ENCODE data around the gene PSMD12. TPM values are rescaled to one million over a fixed set of nuclear protein-coding genes. Genes with fewer than 3 reads are reported as not detected.
A peak's percentile ranks its signal among the peaks of the same experiment; 100 is the strongest.

PSMD12 gene
- total RNA-seq, 1 experiment from 2014 or later = 79.2 TPM

GRCh38 chr17:67386965-67387551, 20.7 kb upstream of the PSMD12 start:
- CTCF ChIA-PET = interaction anchor here (0.9 kb wide), 1 partner anchor 89 kb away, joined by 5 read pairs; no protein-coding TSS in a partner anchor
- BruUV-seq (replicated peaks) = no TSS peak
- no peaks in the 10 kb centered on the region for H3K27me3 Mint-ChIP-seq (ENCODE audit: unreplicated experiment)
- DNase-seq = peak; percentile 78
- H3K4me3 Mint-ChIP-seq (ENCODE audit: low read depth, unreplicated experiment) = no peak overlapping the region
- TF ChIP-seq, protein P1, sequence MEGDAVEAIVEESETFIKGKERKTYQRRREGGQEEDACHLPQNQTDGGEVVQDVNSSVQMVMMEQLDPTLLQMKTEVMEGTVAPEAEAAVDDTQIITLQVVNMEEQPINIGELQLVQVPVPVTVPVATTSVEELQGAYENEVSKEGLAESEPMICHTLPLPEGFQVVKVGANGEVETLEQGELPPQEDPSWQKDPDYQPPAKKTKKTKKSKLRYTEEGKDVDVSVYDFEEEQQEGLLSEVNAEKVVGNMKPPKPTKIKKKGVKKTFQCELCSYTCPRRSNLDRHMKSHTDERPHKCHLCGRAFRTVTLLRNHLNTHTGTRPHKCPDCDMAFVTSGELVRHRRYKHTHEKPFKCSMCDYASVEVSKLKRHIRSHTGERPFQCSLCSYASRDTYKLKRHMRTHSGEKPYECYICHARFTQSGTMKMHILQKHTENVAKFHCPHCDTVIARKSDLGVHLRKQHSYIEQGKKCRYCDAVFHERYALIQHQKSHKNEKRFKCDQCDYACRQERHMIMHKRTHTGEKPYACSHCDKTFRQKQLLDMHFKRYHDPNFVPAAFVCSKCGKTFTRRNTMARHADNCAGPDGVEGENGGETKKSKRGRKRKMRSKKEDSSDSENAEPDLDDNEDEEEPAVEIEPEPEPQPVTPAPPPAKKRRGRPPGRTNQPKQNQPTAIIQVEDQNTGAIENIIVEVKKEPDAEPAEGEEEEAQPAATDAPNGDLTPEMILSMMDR (IDR thresholded peaks at IDR 0.05; ENCODE audit: unreplicated experiment) = peak; percentile 91
- H3K4me1 Mint-ChIP-seq (ENCODE audit: low read depth, unreplicated experiment) = peaks cover 20% of the 10 kb centered on the region
- intact Hi-C loops (cut with micrococcal nuclease; ENCODE audit: unreplicated experiment) = loop anchor here (1.0 kb wide), 1 partner anchor 88 kb away; no protein-coding TSS in a partner anchor
- no peak overlapping the region for H3K27ac Mint-ChIP-seq (ENCODE audit: unreplicated experiment)
- peaks cover 4% of the 10 kb centered on the region for H3K36me3 Mint-ChIP-seq (ENCODE audit: insufficient read depth, unreplicated experiment)
- no peaks in the 10 kb centered on the region for H3K9me3 Mint-ChIP-seq (ENCODE audit: low read depth, unreplicated experiment)

- TF ChIP-seq, protein P1 (IDR thresholded peaks at IDR 0.05; ENCODE audit: unreplicated experiment) = no peak
- BruUV-seq (replicated peaks) = no TSS peak
- peaks cover 4% of the 10 kb centered on the region for H3K36me3 Mint-ChIP-seq (ENCODE audit: insufficient read depth, unreplicated experiment)
- H3K27ac Mint-ChIP-seq (ENCODE audit: unreplicated experiment) = no peak overlapping the region
- intact Hi-C loops (cut with micrococcal nuclease; ENCODE audit: unreplicated experiment) = no loop called here
- H3K4me3 Mint-ChIP-seq (ENCODE audit: low read depth, unreplicated experiment) = no peak overlapping the region
- CTCF ChIA-PET = interaction anchor here (0.8 to 0.9 kb wide), 2 partner anchors 40 to 252 kb away, joined by 4 to 6 read pairs; no protein-coding TSS in a partner anchor
- no peak for DNase-seq
- H3K27me3 Mint-ChIP-seq (ENCODE audit: unreplicated experiment) = no peaks in the 10 kb centered on the region
- peaks cover 11% of the 10 kb centered on the region for H3K4me1 Mint-ChIP-seq (ENCODE audit: low read depth, unreplicated experiment)
- no peaks in the 10 kb centered on the region for H3K9me3 Mint-ChIP-seq (ENCODE audit: low read depth, unreplicated experiment)
These were observed 19.0 kb upstream of the PSMD12 start for GRCh38 chr17:67385122-67385988.

DNA sequence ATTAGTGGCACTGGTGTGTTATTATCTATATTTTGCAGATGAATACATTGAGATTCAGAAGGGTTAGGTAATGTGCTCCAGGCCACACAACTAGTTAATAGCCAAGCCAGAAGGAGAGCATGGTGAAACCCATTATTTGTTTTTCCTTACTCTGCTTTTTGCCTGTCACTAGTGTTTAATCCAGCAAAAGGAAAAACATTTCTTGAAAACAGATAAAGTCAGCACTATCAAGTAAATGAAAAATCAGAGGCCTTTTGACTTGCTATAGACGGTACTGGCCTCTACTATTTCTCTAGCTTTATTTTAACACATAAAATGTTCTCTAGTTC, 15.5 kb upstream of the PSMD12 start:
- H3K36me3 Mint-ChIP-seq (ENCODE audit: insufficient read depth, unreplicated experiment) = peaks cover 23% of the 10 kb centered on the region
- H3K9me3 Mint-ChIP-seq (ENCODE audit: low read depth, unreplicated experiment) = no peaks in the 10 kb centered on the region
- H3K4me1 Mint-ChIP-seq (ENCODE audit: low read depth, unreplicated experiment) = peaks cover 8% of the 10 kb centered on the region
- no peaks in the 10 kb centered on the region for H3K27me3 Mint-ChIP-seq (ENCODE audit: unreplicated experiment)
- no peak overlapping the region for H3K27ac Mint-ChIP-seq (ENCODE audit: unreplicated experiment)
- no peak for DNase-seq
- no peak overlapping the region for H3K4me3 Mint-ChIP-seq (ENCODE audit: low read depth, unreplicated experiment)
- TF ChIP-seq, protein P1 (IDR thresholded peaks at IDR 0.05; ENCODE audit: unreplicated experiment) = no peak
- BruUV-seq (replicated peaks) = no TSS peak
- intact Hi-C loops (cut with micrococcal nuclease; ENCODE audit: unreplicated experiment) = no loop called here
- CTCF ChIA-PET = no interaction called here

DNA sequence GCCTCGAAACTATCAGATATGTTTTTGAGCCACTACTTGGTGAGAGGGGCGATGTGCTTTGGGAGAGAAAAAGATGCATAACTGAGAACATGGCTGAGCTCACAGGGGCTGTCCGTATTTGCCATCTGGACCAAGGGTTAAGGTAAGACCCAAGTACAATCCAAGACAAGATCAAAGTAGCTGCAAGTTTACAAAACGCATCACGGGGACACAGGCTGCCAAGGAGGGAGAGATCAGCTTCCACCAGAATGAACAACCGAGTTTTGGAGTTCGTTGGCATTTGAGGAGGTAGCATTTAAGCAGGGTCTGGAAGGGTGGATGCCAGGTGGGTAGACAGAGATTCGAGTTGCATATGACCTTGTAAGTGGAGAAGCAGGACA, 12.9 kb upstream of the PSMD12 start:
- no TSS peak for BruUV-seq (replicated peaks)
- Mint-ChIP-seq H3K27me3 (ENCODE audit: unreplicated experiment) (no peaks in the 10 kb centered on the region), H3K9me3 (ENCODE audit: low read depth, unreplicated experiment) (no peaks in the 10 kb centered on the region), H3K27ac (ENCODE audit: unreplicated experiment) (peak overlapping the region; percentile 91), H3K4me3 (ENCODE audit: low read depth, unreplicated experiment) (peak overlapping the region; percentile 76), H3K36me3 (ENCODE audit: insufficient read depth, unreplicated experiment) (peaks cover 27% of the 10 kb centered on the region), H3K4me1 (ENCODE audit: low read depth, unreplicated experiment) (peaks cover 17% of the 10 kb centered on the region)
- no peak for DNase-seq
- TF ChIP-seq, protein P1 (IDR thresholded peaks at IDR 0.05; ENCODE audit: unreplicated experiment) = no peak
- CTCF ChIA-PET = interaction anchor here (0.5 to 1.3 kb wide), 4 partner anchors 60 to 1812 kb away, joined by 3 to 12 read pairs (median 3); no protein-coding TSS in a partner anchor
- intact Hi-C loops (cut with micrococcal nuclease; ENCODE audit: unreplicated experiment) = loop anchor here (5.0 kb wide), 1 partner anchor 223 kb away; no protein-coding TSS in a partner anchor
